CD4-positive, alpha-beta T cell treated with Interleukin-15 for 1 hour (primary cell): Measurements from ENCODE around the gene MAG.
"Not testable (repeated sequence)": the region's sequence is repeated elsewhere in the genome, so short reads cannot be mapped to it uniquely, and the experiment has no call there.

Source experiments
- DNase-seq: peaks from one replicate; pipeline ENCODE4 v3.0.0-alpha.2; 2020

The MAG gene

GRCh38 chr19:35284153-35285094 lies 7.5 kb upstream of the MAG start:
- DNase-seq = no peak

- DNase-seq = no peak
These were observed 6.9 kb upstream of the MAG start for GRCh38 chr19:35285095-35285449.

GRCh38 chr19:35285465-35285864 lies 6.5 kb upstream of the MAG start:
- not testable (repeated sequence) for DNase-seq

- not testable (repeated sequence) for DNase-seq
These were observed 5.9 kb upstream of the MAG start for GRCh38 chr19:35286101-35286500.

GRCh38 chr19:35287713-35288112 lies 4.2 kb upstream of the MAG start:
- DNase-seq = no peak

- DNase-seq = no peak
These were observed 3.6 kb upstream of the MAG start for GRCh38 chr19:35288331-35288730.

- DNase-seq = no peak
These were observed 3.1 kb upstream of the MAG start for GRCh38 chr19:35288906-35289305.

GRCh38 chr19:35290381-35291127 lies 1.4 kb upstream of the MAG start:
- DNase-seq = no peak

GRCh38 chr19:35291259-35291658 lies 702 bp upstream of the MAG start:
- no peak for DNase-seq

GRCh38 chr19:35292421-35293362 lies 731 bp downstream of the MAG start:
- no peak for DNase-seq

- no peak for DNase-seq
These were observed 1.4 kb downstream of the MAG start for GRCh38 chr19:35293363-35293739.

- no peak for DNase-seq
These were observed 1.8 kb downstream of the MAG start for GRCh38 chr19:35293808-35294207.

GRCh38 chr19:35294328-35294727 lies 2.4 kb downstream of the MAG start:
- DNase-seq = no peak

- DNase-seq = no peak
These were observed 3.2 kb downstream of the MAG start for GRCh38 chr19:35294859-35295791.

GRCh38 chr19:35295792-35296462 lies 4.0 kb downstream of the MAG start:
- peak; percentile 44 for DNase-seq

GRCh38 chr19:35296644-35297514 lies 4.9 kb downstream of the MAG start:
- no peak for DNase-seq

GRCh38 chr19:35297515-35297848 lies 5.5 kb downstream of the MAG start:
- DNase-seq = no peak

GRCh38 chr19:35297922-35298321 lies 6.0 kb downstream of the MAG start:
- DNase-seq = no peak

GRCh38 chr19:35298561-35298972 lies 6.6 kb downstream of the MAG start:
- no peak for DNase-seq
